OCI-LY1 (cell line): ENCODE measurements around the gene ROR1.

Experiments used
- H2AFZ ChIP-seq: fragments of 200-600 bp; sonication (generic), shearing (Covaris generic); 2 replicates; pipeline ENCODE4 v1.6.0; 2014; ENCODE audit warnings: antibody characterized with exemption, mild to moderate bottlenecking, low read length
- H3F3A ChIP-seq: fragments of 200-600 bp; sonication (generic), shearing (Covaris generic); 2 replicates; pipeline ENCODE4 v1.6.0; 2014; ENCODE audit warnings: mild to moderate bottlenecking, antibody characterized with exemption, low read length, moderate library complexity; ENCODE audit not compliant: insufficient read depth
- H3K27ac ChIP-seq: fragments of 200-600 bp; sonication (generic); 2 replicates; pipeline ENCODE4 v1.5.1; 2014; ENCODE audit warnings: low read length, mixed run types, mild to moderate bottlenecking, low read depth; ENCODE audit not compliant: poor library complexity, severe bottlenecking
- H3K27me3 ChIP-seq: fragments of 200-600 bp; sonication (generic); 2 replicates; pipeline ENCODE4 v1.6.0; 2014; ENCODE audit warnings: antibody characterized with exemption, mild to moderate bottlenecking, low read length, moderate library complexity; ENCODE audit not compliant: insufficient read depth
- H3K36me3 ChIP-seq: fragments of 200-600 bp; sonication (generic); 2 replicates; pipeline ENCODE4 v1.6.1; 2014; ENCODE audit warnings: mild to moderate bottlenecking, antibody characterized with exemption, low read length, moderate library complexity, mixed read lengths; ENCODE audit not compliant: insufficient read depth
- H3K4me1 ChIP-seq: fragments of 200-600 bp; sonication (generic); 2 replicates; pipeline ENCODE4 v1.5.1; 2014; ENCODE audit warnings: mild to moderate bottlenecking, low read length, moderate library complexity; ENCODE audit not compliant: insufficient read depth, severe bottlenecking
- H3K4me2 ChIP-seq: fragments of 200-600 bp; sonication (generic), shearing (Covaris generic); 2 replicates; pipeline ENCODE4 v1.6.1; 2014; ENCODE audit warnings: low read length
- H3K4me3 ChIP-seq: fragments of 200-600 bp; sonication (generic); 2 replicates; pipeline ENCODE4 v1.5.1; 2014; ENCODE audit warnings: low read length, low read depth, mild to moderate bottlenecking, mixed read lengths; ENCODE audit not compliant: poor library complexity, severe bottlenecking
- H3K79me2 ChIP-seq: fragments of 200-600 bp; shearing (Covaris generic); 2 replicates; pipeline ENCODE4 v1.6.1; 2016; ENCODE audit warnings: mixed run types, low read length, mixed read lengths; ENCODE audit not compliant: insufficient read depth
- H3K9ac ChIP-seq: fragments of 200-600 bp; sonication (generic), shearing (Covaris generic); 2 replicates; pipeline ENCODE4 v1.6.1; 2014; ENCODE audit warnings: mild to moderate bottlenecking, low read length, mixed read lengths
- H3K9me2 ChIP-seq: fragments of 200-600 bp; sonication (generic), shearing (Covaris generic); 2 replicates; pipeline ENCODE4 v1.6.1; 2014; ENCODE audit warnings: low read depth, mild to moderate bottlenecking, low read length, mixed read lengths
- H3K9me3 ChIP-seq: fragments of 200-600 bp; shearing (Covaris generic); 2 replicates; pipeline ENCODE4 v1.6.1; 2014; ENCODE audit warnings: low read length, mixed read lengths
- H4K20me1 ChIP-seq: fragments of 200-600 bp; sonication (generic), shearing (Covaris generic); 2 replicates; pipeline ENCODE4 v1.6.0; 2016; ENCODE audit warnings: mild to moderate bottlenecking, low read length; ENCODE audit not compliant: insufficient read depth
- CTCF ChIP-seq: fragments of 200-600 bp; sonication (generic), shearing (Covaris generic); IDR thresholded peaks from 2 replicates; pipeline ENCODE4 v1.5.1; 2017; ENCODE audit warnings: mild to moderate bottlenecking, antibody characterized with exemption, low read length, moderate library complexity, mixed read lengths
- EZH2 ChIP-seq: fragments of 200-600 bp; sonication (generic), shearing (Covaris generic); IDR thresholded peaks from 2 replicates; pipeline ENCODE4 v1.8.0; 2017; ENCODE audit warnings: borderline replicate concordance, mixed run types, mild to moderate bottlenecking, antibody characterized with exemption, low read length, moderate library complexity, mixed read lengths

The ROR1 gene

GRCh38 chr1:63983391-63984256 lies 209.8 kb downstream of the ROR1 start:
- H3K9me3 ChIP-seq: no peaks in the 10 kb centered on the region
- no peak for TF ChIP-seq EZH2
- no peak for TF ChIP-seq CTCF
- H3K27me3 ChIP-seq: no peaks in the 10 kb centered on the region
- H3F3A ChIP-seq: no peaks in the 10 kb centered on the region
- H3K36me3 ChIP-seq: no peaks in the 10 kb centered on the region
- no peak overlapping the region for H3K4me2 ChIP-seq
- no peak overlapping the region for H3K27ac ChIP-seq
- no peak overlapping the region for H3K4me3 ChIP-seq
- H3K4me1 ChIP-seq: no peaks in the 10 kb centered on the region
- H3K9ac ChIP-seq: no peak overlapping the region
- H3K79me2 ChIP-seq: no peaks in the 10 kb centered on the region
- no peaks in the 10 kb centered on the region for H3K9me2 ChIP-seq
- no peaks in the 10 kb centered on the region for H4K20me1 ChIP-seq
- no peak overlapping the region for H2AFZ ChIP-seq

DNA sequence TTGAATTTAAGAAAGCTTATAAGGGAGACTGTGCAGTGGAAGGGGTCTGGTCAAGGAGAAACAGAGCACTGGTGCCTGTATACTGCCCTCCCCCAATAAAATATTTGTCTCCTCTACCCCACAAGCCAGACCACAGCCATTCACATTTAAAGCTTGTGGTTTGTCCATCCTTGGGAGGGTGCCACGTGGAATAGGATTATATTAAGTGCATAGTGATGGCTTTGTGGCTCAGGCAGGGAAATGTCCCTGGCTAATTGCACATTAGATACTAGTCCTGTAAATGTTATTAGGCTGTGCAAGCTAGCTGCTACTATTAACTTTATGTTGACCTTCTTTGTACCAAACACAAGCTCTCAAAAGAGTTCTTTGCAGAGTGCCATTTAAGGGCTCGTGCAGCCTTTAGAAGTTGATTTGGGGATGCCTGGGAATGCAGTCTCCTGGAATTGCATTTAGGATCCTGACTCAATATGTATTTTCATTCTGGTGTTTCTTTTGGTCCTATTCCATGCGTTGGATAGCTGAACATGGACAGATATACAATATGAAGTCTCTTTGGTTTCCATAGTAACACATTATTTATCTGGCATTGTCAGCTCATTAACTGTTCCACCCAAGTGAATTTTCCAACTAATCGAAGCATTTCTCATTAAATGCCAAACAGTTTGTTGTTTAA lies 210.6 kb downstream of the ROR1 start:
- Histone ChIP-seq H3K9me3 (no peaks in the 10 kb centered on the region), H3K36me3 (no peaks in the 10 kb centered on the region), H3K4me1 (no peaks in the 10 kb centered on the region), H3K4me3 (no peak overlapping the region), H3K9ac (no peak overlapping the region), H3F3A (no peaks in the 10 kb centered on the region), H3K27me3 (no peaks in the 10 kb centered on the region), H4K20me1 (no peaks in the 10 kb centered on the region), H3K4me2 (no peak overlapping the region), H3K27ac (no peak overlapping the region), H2AFZ (no peak overlapping the region), H3K9me2 (no peaks in the 10 kb centered on the region), H3K79me2 (no peaks in the 10 kb centered on the region)
- TF ChIP-seq EZH2: no peak
- TF ChIP-seq CTCF: no peak

DNA sequence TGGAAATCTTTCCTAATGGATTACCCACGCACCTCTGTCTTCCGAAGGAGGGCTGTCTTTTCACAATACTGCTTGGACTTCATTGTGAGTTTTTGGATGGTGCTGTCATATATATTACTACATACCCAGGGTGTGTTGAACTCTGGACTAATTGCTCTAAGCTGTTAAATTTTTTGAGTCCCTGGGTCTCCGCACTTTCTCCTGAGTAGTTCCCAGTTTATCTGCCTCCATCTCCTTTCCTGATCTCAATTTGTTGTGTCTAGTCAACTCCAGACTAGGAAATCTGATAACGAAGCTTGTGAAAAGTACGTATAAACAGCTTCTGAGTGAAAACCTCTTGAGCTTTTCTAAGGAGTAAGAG lies 211.1 kb downstream of the ROR1 start:
- Histone ChIP-seq H3K27ac (no peak overlapping the region), H3K9ac (no peak overlapping the region), H4K20me1 (no peaks in the 10 kb centered on the region), H3K9me2 (no peaks in the 10 kb centered on the region), H3K9me3 (no peaks in the 10 kb centered on the region), H2AFZ (no peak overlapping the region), H3F3A (no peaks in the 10 kb centered on the region), H3K4me3 (no peak overlapping the region), H3K27me3 (no peaks in the 10 kb centered on the region), H3K4me1 (no peaks in the 10 kb centered on the region), H3K79me2 (no peaks in the 10 kb centered on the region), H3K36me3 (no peaks in the 10 kb centered on the region), H3K4me2 (no peak overlapping the region)
- no peak for TF ChIP-seq EZH2
- no peak for TF ChIP-seq CTCF
